ENCODE measurements around the gene STAB2. TPM values are rescaled to one million over a fixed set of nuclear protein-coding genes. Genes with fewer than 3 reads are reported as not detected.

STAB2 gene
- total RNA-seq, 6 experiments from 2014 or later: 5.5 to 32.2 (median 18.5) TPM

DNA sequence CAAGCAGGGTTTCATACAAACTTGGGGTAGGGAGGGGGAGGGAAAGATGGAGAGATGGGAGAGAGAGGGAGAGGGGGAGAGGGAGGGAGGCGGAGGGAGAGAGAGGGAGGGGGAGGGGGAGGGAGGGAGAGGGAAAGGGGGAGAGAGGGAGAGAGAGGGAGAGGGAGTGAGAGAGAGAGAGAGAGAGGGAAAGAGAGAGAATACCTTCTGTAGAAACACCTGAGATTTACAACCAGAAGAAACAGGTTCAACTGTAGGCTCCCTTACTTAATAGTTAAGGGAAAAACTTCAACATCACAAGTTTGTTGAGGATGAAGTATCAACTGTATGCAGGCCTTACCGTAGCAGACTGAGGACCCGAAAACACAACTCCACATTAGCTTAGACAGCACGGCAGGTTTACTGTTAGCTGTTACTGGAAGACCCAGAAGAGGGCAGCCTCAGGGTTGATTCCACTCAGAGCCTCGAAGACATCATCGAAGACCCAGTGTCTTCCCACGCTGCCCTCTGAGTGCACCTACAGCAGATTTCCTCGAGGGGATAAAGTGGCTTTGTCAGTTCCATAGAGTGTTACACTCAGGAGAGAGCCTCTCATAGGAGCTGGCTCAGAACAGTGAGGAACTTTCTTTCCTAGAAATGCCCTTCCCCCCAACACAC lies 181.5 kb downstream of the STAB2 start:
- Histone ChIP-seq H3K4me1 (peaks cover 0 to 9% (median 0%) of the 10 kb centered on the region in 4 donors), H3K4me3 (no peak overlapping the region), H3K27ac (no peak overlapping the region), H3K27me3 (no peaks in the 10 kb centered on the region), H3K9me3 (no peaks in the 10 kb centered on the region), H3K36me3 (peaks cover 0 to 11% (median 0%) of the 10 kb centered on the region in 4 donors)
- ATAC-seq (no peak), DNase-seq (no peak)
- TF ChIP-seq CTCF (IDR thresholded peaks at IDR 0.05) (no peak), POLR2A (IDR thresholded peaks at IDR 0.05) (no peak)
- WGBS (ENCODE audit: insufficient coverage, low coverage, low lambda C conversion rate, missing lambda C conversion rate): 77% methylated on average over 3 of the region's 8 CpGs
- intact Hi-C loops (cut with DNase I): no loop called here

GRCh38 chr12:103769240-103769945 lies 182.3 kb downstream of the STAB2 start:
- peaks cover 0 to 11% (median 0%) of the 10 kb centered on the region in 4 donors for H3K36me3 ChIP-seq
- peaks cover 0 to 14% (median 0%) of the 10 kb centered on the region in 4 donors for H3K4me1 ChIP-seq
- ATAC-seq: no peak
- no peak for DNase-seq
- intact Hi-C loops (cut with DNase I): no loop called here
- 90% methylated on average over 4 of the region's 9 CpGs for WGBS (ENCODE audit: insufficient coverage, low coverage, low lambda C conversion rate, missing lambda C conversion rate)
- TF ChIP-seq CTCF (IDR thresholded peaks at IDR 0.05) (no peak), POLR2A (IDR thresholded peaks at IDR 0.05) (no peak)
- H3K27me3 ChIP-seq: no peaks in the 10 kb centered on the region
- H3K27ac ChIP-seq: no peak overlapping the region
- H3K4me3 ChIP-seq: no peak overlapping the region
- no peaks in the 10 kb centered on the region for H3K9me3 ChIP-seq

- WGBS (ENCODE audit: insufficient coverage, low coverage, low lambda C conversion rate, missing lambda C conversion rate): 20% methylated on average over 3 of the region's 3 CpGs
Observed at GRCh38 chr12:103771466-103771865, 184.4 kb downstream of the STAB2 start.

More at GRCh38 chr12:103771466-103771865, 184.4 kb downstream of the STAB2 start:
- TF ChIP-seq POLR2A (IDR thresholded peaks at IDR 0.05): no peak
- TF ChIP-seq CTCF (IDR thresholded peaks at IDR 0.05): peak; percentile 50 to 68 (median 56)
- Histone ChIP-seq H3K27me3 (no peaks in the 10 kb centered on the region), H3K4me1 (peaks cover 0 to 14% (median 0%) of the 10 kb centered on the region in 4 donors), H3K9me3 (no peaks in the 10 kb centered on the region), H3K27ac (no peak overlapping the region), H3K4me3 (no peak overlapping the region), H3K36me3 (peaks cover 0 to 4% (median 0%) of the 10 kb centered on the region in 4 donors)
- DNase-seq: peak in 2 of 3 donors; percentile 50 to 56
- peak; percentile 80 to 86 (median 84) for ATAC-seq
- intact Hi-C loops (cut with DNase I): no loop called here

Measured in right lobe of liver (tissue), 6 donors.